Activated B cell treated with CpG ODN at 0.5 μM for 24 hours (primary cell): ENCODE results near the gene RTN4. TPM values are rescaled to one million over a fixed set of nuclear protein-coding genes. Genes with fewer than 3 reads are reported as not detected.

Experiments
- ATAC-seq: fragments of 200-7000 bp; cut with Tn5 transposase; one replicate; pipeline ENCODE4 v1.10.0; 2021; ENCODE audit warnings: low read depth, mild to moderate bottlenecking, moderate library complexity
- CTCF ChIA-PET: fragments of 350-600 bp; sonication (Branson Sonifier 250); formaldehyde crosslinking; loops from one replicate; lab custom pipeline; 2021; ENCODE audit warnings: antibody characterized with exemption; lab: Charles Lee
- POLR2A ChIA-PET: fragments of 350-600 bp; sonication (Branson Sonifier 250); formaldehyde crosslinking; loops from one replicate; lab custom pipeline; 2021; ENCODE audit warnings: antibody characterized with exemption; lab: Charles Lee
- DNase-seq: peaks from one replicate; pipeline ENCODE4 v3.0.0; 2022
- H3K27ac Mint-ChIP-seq: one replicate; pipeline ENCODE4 v1.8.0; 2020; ENCODE audit warnings: mixed read lengths
- H3K27me3 Mint-ChIP-seq: one replicate; pipeline ENCODE4 v1.8.0; 2021; ENCODE audit warnings: mixed read lengths
- H3K36me3 Mint-ChIP-seq: one replicate; pipeline ENCODE4 v1.8.0; 2021; ENCODE audit warnings: low read depth, mixed read lengths
- H3K4me1 Mint-ChIP-seq: one replicate; pipeline ENCODE4 v1.8.0; 2021; ENCODE audit warnings: mixed read lengths
- H3K4me3 Mint-ChIP-seq: one replicate; pipeline ENCODE4 v1.8.0; 2020; ENCODE audit warnings: mild to moderate bottlenecking, mixed read lengths
- H3K9me3 Mint-ChIP-seq: one replicate; pipeline ENCODE4 v1.8.0; 2020; ENCODE audit warnings: mixed read lengths
- CTCF ChIP-seq: fragments of 200-600 bp; IDR thresholded peaks from one replicate; pipeline ENCODE4 v1.8.0; 2022; ENCODE audit warnings: antibody characterized with exemption, mild to moderate bottlenecking
- intact Hi-C: fragments of 100-400 bp; cut with micrococcal nuclease; formaldehyde crosslinking; loops from one replicate; pipeline ENCODE4 v1.15.1; 2024
- total RNA-seq: library from RNA; stranded (reverse); gene quantifications from 2 replicates; pipeline ENCODE4 v1.2.3, GENCODE V29; 2022

The RTN4 gene
- total RNA-seq, 1 donor from 2014 or later = 60.5 TPM

DNA sequence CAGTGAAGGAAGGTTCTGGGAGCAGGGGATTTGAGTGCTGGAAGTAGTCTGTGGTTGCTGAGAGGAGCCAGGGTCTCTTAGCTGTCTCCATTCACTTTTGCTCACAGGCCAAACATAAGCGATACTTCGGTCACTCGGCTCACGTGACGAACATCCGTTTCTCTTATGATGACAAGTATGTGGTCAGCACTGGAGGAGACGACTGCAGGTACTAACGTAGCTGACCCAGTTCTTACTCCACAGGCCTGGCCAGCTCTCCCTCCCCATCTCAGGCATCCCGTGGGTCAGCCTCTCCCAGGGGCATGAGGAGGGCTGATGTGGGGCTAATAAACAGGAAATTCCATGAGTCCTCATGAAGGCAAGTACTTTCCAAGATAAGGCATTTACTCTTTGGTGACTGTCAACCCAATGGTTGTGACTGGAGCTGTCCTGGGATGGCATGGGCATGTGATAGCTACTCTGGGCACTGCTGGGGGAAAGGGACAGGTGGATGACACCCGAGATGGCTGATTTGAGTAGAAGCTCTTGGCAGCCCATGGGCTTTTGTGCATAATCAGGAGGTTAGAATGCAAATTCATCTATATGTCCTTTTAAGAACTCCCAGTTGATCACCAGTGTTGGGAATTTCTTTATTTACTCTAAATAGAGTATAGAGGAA lies 81.6 kb downstream of the RTN4 start:
- no peak overlapping the region for H3K4me3 Mint-ChIP-seq
- H3K27ac Mint-ChIP-seq = no peak overlapping the region
- no peaks in the 10 kb centered on the region for H3K9me3 Mint-ChIP-seq
- no peaks in the 10 kb centered on the region for H3K27me3 Mint-ChIP-seq
- H3K4me1 Mint-ChIP-seq = peaks cover 9% of the 10 kb centered on the region
- ChIA-PET POLR2A (no interaction called here), CTCF (no interaction called here)
- DNase-seq (no peak), ATAC-seq (no peak)
- H3K36me3 Mint-ChIP-seq = peaks cover 72% of the 10 kb centered on the region
- no peak for TF ChIP-seq CTCF
- intact Hi-C loops = no loop called here

DNA sequence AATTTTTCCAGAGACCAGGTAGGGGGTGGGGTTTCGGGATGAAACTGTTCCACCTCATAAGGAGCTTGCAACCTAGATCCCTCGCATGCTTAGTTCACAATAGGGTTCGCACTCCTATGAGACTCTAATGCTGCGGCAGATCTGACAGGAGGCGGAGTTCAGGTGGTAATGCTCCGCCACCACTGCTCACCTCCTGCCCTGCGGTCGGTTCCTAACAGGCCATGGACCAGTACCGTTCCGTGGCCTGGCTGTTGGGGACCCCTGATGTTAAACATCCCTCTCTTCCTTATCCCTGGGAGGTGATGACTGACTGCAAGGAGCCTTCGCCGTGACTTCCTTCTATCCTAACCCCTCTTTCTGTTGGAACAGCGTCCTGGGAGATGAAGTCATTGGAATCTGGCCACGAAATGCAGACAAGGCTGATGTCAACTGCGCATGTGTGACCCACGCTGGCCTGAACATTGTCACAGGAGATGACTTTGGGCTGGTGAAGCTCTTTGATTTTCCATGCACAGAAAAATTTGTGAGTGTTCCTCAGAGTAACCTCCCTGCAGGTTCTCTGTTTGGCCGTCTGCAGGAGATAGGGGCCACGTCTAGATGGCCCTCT lies 82.4 kb downstream of the RTN4 start:
- ChIA-PET CTCF (no interaction called here), POLR2A (no interaction called here)
- H3K9me3 Mint-ChIP-seq = no peaks in the 10 kb centered on the region
- H3K27ac Mint-ChIP-seq = no peak overlapping the region
- no peaks in the 10 kb centered on the region for H3K27me3 Mint-ChIP-seq
- H3K4me3 Mint-ChIP-seq = no peak overlapping the region
- no peak for ATAC-seq
- DNase-seq = no peak
- intact Hi-C loops = no loop called here
- TF ChIP-seq CTCF = no peak
- H3K36me3 Mint-ChIP-seq = peaks cover 63% of the 10 kb centered on the region
- H3K4me1 Mint-ChIP-seq = peaks cover 9% of the 10 kb centered on the region

DNA sequence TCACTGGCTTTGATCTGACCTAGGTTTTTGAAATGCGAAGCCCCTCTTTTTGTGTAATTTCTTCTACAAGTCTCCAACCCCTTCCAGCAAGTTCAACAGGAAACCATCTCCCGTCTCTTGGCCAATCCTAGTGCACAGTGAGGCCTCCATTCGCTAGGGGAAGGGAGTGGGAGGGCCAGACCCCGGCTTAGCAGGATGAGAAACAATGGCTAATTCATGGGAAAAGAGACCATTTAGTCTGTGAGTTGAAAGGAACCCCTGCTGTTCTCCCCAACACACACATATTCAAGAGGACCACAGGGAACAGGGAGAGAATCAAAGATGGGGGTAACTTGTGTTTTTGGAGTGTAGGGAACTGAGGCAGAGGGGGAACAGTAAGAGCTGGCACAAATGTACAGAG lies 83.0 kb downstream of the RTN4 start:
- ChIA-PET CTCF (no interaction called here), POLR2A (no interaction called here)
- Mint-ChIP-seq H3K9me3 (no peaks in the 10 kb centered on the region), H3K27me3 (no peaks in the 10 kb centered on the region), H3K27ac (no peak overlapping the region), H3K4me1 (peaks cover 9% of the 10 kb centered on the region), H3K4me3 (no peak overlapping the region), H3K36me3 (peaks cover 58% of the 10 kb centered on the region)
- DNase-seq (no peak), ATAC-seq (no peak)
- no peak for TF ChIP-seq CTCF
- intact Hi-C loops = no loop called here

DNA sequence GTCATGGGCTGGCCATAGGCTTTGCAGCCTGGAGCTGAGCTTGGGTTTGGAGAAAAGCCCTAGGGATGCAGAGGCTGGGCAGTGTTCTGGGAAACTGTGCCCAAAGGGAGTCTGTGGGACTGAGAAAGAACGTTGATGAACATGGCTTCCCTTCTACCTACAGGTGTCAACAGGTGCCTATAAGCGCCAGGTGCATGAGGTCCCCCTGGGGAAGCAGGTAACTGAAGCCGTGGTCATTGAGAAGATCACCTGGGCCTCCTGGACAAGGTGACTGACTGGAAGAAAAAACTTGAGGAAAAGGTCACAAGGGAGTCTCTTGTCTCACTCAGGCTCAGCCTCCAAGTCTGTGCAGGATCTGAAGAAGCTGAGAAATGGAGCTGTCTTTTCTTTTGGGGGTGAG lies 83.4 kb downstream of the RTN4 start:
- ATAC-seq = no peak
- H3K9me3 Mint-ChIP-seq = no peaks in the 10 kb centered on the region
- DNase-seq = no peak
- peaks cover 9% of the 10 kb centered on the region for H3K4me1 Mint-ChIP-seq
- POLR2A ChIA-PET = interaction anchor here (0.6 kb wide), 1 partner anchor 257 kb away, joined by 4 read pairs; no protein-coding TSS in a partner anchor
- intact Hi-C loops = no loop called here
- no peaks in the 10 kb centered on the region for H3K27me3 Mint-ChIP-seq
- no peak overlapping the region for H3K4me3 Mint-ChIP-seq
- no peak for TF ChIP-seq CTCF
- CTCF ChIA-PET = no interaction called here
- H3K27ac Mint-ChIP-seq = no peak overlapping the region
- H3K36me3 Mint-ChIP-seq = peaks cover 58% of the 10 kb centered on the region

- CTCF ChIA-PET = interaction anchor here (1.3 kb wide), 1 partner anchor 10 kb away, joined by 3 read pairs; no protein-coding TSS in a partner anchor
- H3K9me3 Mint-ChIP-seq = no peaks in the 10 kb centered on the region
- no peak overlapping the region for H3K27ac Mint-ChIP-seq
- DNase-seq (no peak), ATAC-seq (no peak)
- no peaks in the 10 kb centered on the region for H3K27me3 Mint-ChIP-seq
- peaks cover 53% of the 10 kb centered on the region for H3K36me3 Mint-ChIP-seq
- H3K4me1 Mint-ChIP-seq = peaks cover 9% of the 10 kb centered on the region
- no peak overlapping the region for H3K4me3 Mint-ChIP-seq
- no peak for TF ChIP-seq CTCF
- intact Hi-C loops = no loop called here
- POLR2A ChIA-PET = interaction anchor here (0.6 kb wide), 1 partner anchor 258 kb away, joined by 4 read pairs; no protein-coding TSS in a partner anchor
These were observed 84.0 kb downstream of the RTN4 start for GRCh38 chr2:54966165-54966832.
